Tibial nerve (tissue), 4 donors: ENCODE results near the gene PAEP.
"Not testable (repeated sequence)": the region's sequence is repeated elsewhere in the genome, so short reads cannot be mapped to it uniquely, and the experiment has no call there.

Experiments used
- CTCF ChIP-seq, 5 experiments: fragments of 200-600 bp in 3 of 5; fragments of 450-650 bp in 2 of 5; sonication (generic) in 3 of 5; IDR thresholded peaks; one replicate each; pipeline ENCODE4 v1.5.1; 2016 to 2019; ENCODE audit warnings: antibody characterized with exemption in 5 of 5, mild to moderate bottlenecking in 3 of 5, moderate library complexity in 2 of 5
- EP300 ChIP-seq, 2 donors: sonication (generic); formaldehyde crosslinking; IDR thresholded peaks; one replicate each; pipeline ENCODE4 v1.6.1; 2017; ENCODE audit warnings: antibody characterized with exemption in 2 of 2, mild to moderate bottlenecking in 1 of 2
- POLR2A ChIP-seq, 2 donors: fragments of 450-650 bp; IDR thresholded peaks; one replicate each; pipeline ENCODE4 v1.6.1; 2017; ENCODE audit warnings: antibody characterized with exemption in 2 of 2, mild to moderate bottlenecking in 2 of 2, moderate library complexity in 2 of 2

- not testable (repeated sequence) for TF ChIP-seq POLR2A, CTCF, EP300 (IDR thresholded peaks at IDR 0.05)
Observed at GRCh38 chr9:135513906-135514305, 47.6 kb upstream of the PAEP start.
